HCT116 (cell line): ENCODE measurements around the gene ZNF316. TPM values are rescaled to one million over a fixed set of nuclear protein-coding genes. Genes with fewer than 3 reads are reported as not detected.

Experiments
- ATAC-seq: fragments of 200-7000 bp; cut with Tn5 transposase; 2 replicates; pipeline ENCODE4 v1.9.1; 2020; ENCODE audit warnings: mild to moderate bottlenecking, moderate library complexity
- BruUV-seq: library from RNA; stranded (reverse); fragments of 400-500 nt; replicated peaks from 2 replicates; lab custom pipeline; 2021; lab: Mats Ljungman, UMichigan
- CTCF ChIA-PET: fragments of 300-600 bp; sonication (Branson Sonifier 250); formaldehyde crosslinking; loops from one replicate; lab custom pipeline; 2021; ENCODE audit warnings: antibody characterized with exemption; lab: Charles Lee
- POLR2A ChIA-PET: fragments of 300-600, 350-600 bp; sonication (Branson Sonifier 250); formaldehyde crosslinking; loops from one replicate; lab custom pipeline; 2021; ENCODE audit warnings: antibody characterized with exemption; lab: Charles Lee
- RAD21 ChIA-PET, 2 experiments: fragments of 300-600 bp; sonication (Branson Sonifier 250); formaldehyde crosslinking; loops; one replicate each; lab custom pipeline; 2023; ENCODE audit warnings: low total read pairs in 2 of 2; ENCODE audit not compliant: uncharacterized antibody in 2 of 2, unreplicated experiment in 2 of 2, low non-redundant PET in 1 of 2; lab: Charles Lee
- DNase-seq: peaks from one replicate; pipeline ENCODE4 v3.0.0-alpha.2; 2010; ENCODE audit warnings: low read depth, low spot score
- H2AFZ ChIP-seq: fragments of 200-600 bp; shearing (Covaris generic), sonication (generic); 2 replicates; pipeline ENCODE4 v1.6.1; 2017; ENCODE audit warnings: low read depth, mixed run types, mixed read lengths, antibody characterized with exemption, low read length; ENCODE audit not compliant: poor library complexity, severe bottlenecking
- H3K27ac ChIP-seq: 2 replicates; pipeline ENCODE4 v1.5.1; 2012; ENCODE audit warnings: low read depth, low read length
- H3K27me3 ChIP-seq: fragments of 200-600 bp; sonication (generic); 2 replicates; pipeline ENCODE4 v1.6.1; 2016; ENCODE audit warnings: mixed run types, low read length, mixed read lengths; ENCODE audit not compliant: insufficient read depth
- H3K36me3 ChIP-seq, 2 experiments: fragments of 200-500 bp in 1 of 2; fragments of 200-600 bp in 1 of 2; sonication (Bioruptor generic) in 1 of 2; sonication (generic) in 1 of 2; 2 replicates each; pipeline versions ENCODE4 v1.5.1 to v1.6.1; 2014 to 2016; ENCODE audit warnings: low read length in 2 of 2, inconsistent platforms in 1 of 2, mixed read lengths in 1 of 2, mixed run types in 1 of 2; ENCODE audit not compliant: insufficient read depth in 2 of 2, control insufficient read depth in 1 of 2
- H3K4me1 ChIP-seq, 2 experiments: fragments of 200-600 bp in 1 of 2; sonication (generic) in 1 of 2; 2 replicates each; pipeline versions ENCODE4 v1.5.1 to v1.6.1; 2012 to 2017; ENCODE audit warnings: low read length in 2 of 2, inconsistent platforms in 1 of 2, mild to moderate bottlenecking in 1 of 2, mixed read lengths in 1 of 2, mixed run types in 1 of 2, moderate library complexity in 1 of 2; ENCODE audit not compliant: insufficient read depth in 2 of 2, control insufficient read depth in 1 of 2
- H3K4me2 ChIP-seq: fragments of 200-600 bp; sonication (generic); 2 replicates; pipeline ENCODE4 v1.6.1; 2017; ENCODE audit warnings: mixed run types, low read length, mixed read lengths
- H3K4me3 ChIP-seq, 2 experiments: fragments of 200-600 bp in 1 of 2; sonication (generic) in 1 of 2; replicated peaks in 1 of 2; 2 replicates each; pipeline ENCODE4 v1.5.1; 2011 to 2016; ENCODE audit warnings: low read length in 2 of 2, control low read depth in 1 of 2, low read depth in 1 of 2, mild to moderate bottlenecking in 1 of 2, mixed read lengths in 1 of 2, mixed run types in 1 of 2
- H3K79me2 ChIP-seq: fragments of 200-600 bp; sonication (generic); 2 replicates; pipeline ENCODE4 v1.6.1; 2017; ENCODE audit warnings: mild to moderate bottlenecking, mixed run types, low read length, moderate library complexity, mixed read lengths; ENCODE audit not compliant: insufficient read depth
- H3K9ac ChIP-seq: fragments of 200-600 bp; sonication (generic); 2 replicates; pipeline ENCODE4 v1.6.1; 2016; ENCODE audit warnings: low read length, mixed read lengths
- H3K9me2 ChIP-seq: fragments of 200-600 bp; sonication (generic), shearing (Covaris generic); 2 replicates; pipeline ENCODE4 v1.6.1; 2017; ENCODE audit warnings: mixed run types, mild to moderate bottlenecking, moderate library complexity; ENCODE audit not compliant: insufficient read depth
- H3K9me3 ChIP-seq, 2 experiments: fragments of 200-500 bp in 1 of 2; fragments of 200-600 bp in 1 of 2; sonication (Bioruptor generic) in 1 of 2; sonication (generic) in 1 of 2; 2 replicates each; pipeline ENCODE4 v1.6.1; 2014 to 2017; ENCODE audit warnings: low read length in 2 of 2, mixed read lengths in 2 of 2, inconsistent platforms in 1 of 2, low read depth in 1 of 2, mild to moderate bottlenecking in 1 of 2, mixed run types in 1 of 2, moderate library complexity in 1 of 2; ENCODE audit not compliant: control insufficient read depth in 1 of 2, insufficient read depth in 1 of 2
- H4K20me1 ChIP-seq: fragments of 200-600 bp; sonication (generic), shearing (Covaris generic); 2 replicates; pipeline ENCODE4 v1.6.1; 2017; ENCODE audit warnings: mixed run types, mild to moderate bottlenecking, moderate library complexity; ENCODE audit not compliant: insufficient read depth
- CBX3 ChIP-seq: IDR thresholded peaks from 2 replicates; pipeline ENCODE4 v1.6.1; 2012; ENCODE audit warnings: low read depth
- EZH2 ChIP-seq: fragments of 200-600 bp; sonication (generic); IDR thresholded peaks from 2 replicates; pipeline ENCODE4 v1.6.1; 2017; ENCODE audit warnings: antibody characterized with exemption, mixed run types
- JUND ChIP-seq: IDR thresholded peaks from 2 replicates; pipeline ENCODE4 v1.6.1; 2012
- RAD21 ChIP-seq: IDR thresholded peaks from 2 replicates; pipeline ENCODE4 v1.6.1; 2012; ENCODE audit warnings: low read depth, mild to moderate bottlenecking
- SIN3A ChIP-seq: IDR thresholded peaks from 2 replicates; pipeline ENCODE4 v1.6.1; 2012; ENCODE audit warnings: low read depth
- SP1 ChIP-seq: IDR thresholded peaks from 2 replicates; pipeline ENCODE4 v1.6.1; 2012; ENCODE audit warnings: low read depth
- YY1 ChIP-seq: IDR thresholded peaks from 2 replicates; pipeline ENCODE4 v1.6.1; 2011; ENCODE audit warnings: low read length, low read depth, moderate library complexity, mild to moderate bottlenecking; ENCODE audit not compliant: insufficient replicate concordance; ENCODE audit errors: extremely low read depth
- ZNF274 ChIP-seq: fragments of 200-500 bp; sonication (Bioruptor generic); IDR thresholded peaks from 2 replicates; pipeline ENCODE4 v1.6.1; 2014; ENCODE audit warnings: mild to moderate bottlenecking, low read depth, low read length, inconsistent platforms
- intact Hi-C: fragments of 100-400 bp; cut with micrococcal nuclease; formaldehyde crosslinking; loops from 2 replicates; pipeline ENCODE4 v1.10.0; 2022
- total RNA-seq: library from RNA; stranded (reverse); gene quantifications from one replicate; pipeline ENCODE4 v1.2.1, GENCODE V29; 2021; ENCODE audit not compliant: unreplicated experiment
- TF ChIP-seq, protein P1 (sequence below), 3 experiments: fragments of 200-600 bp in 1 of 3; sonication (generic) in 1 of 3; IDR thresholded peaks in 2 of 3; conservative IDR thresholded peaks in 1 of 3; 2 replicates each; pipeline ENCODE4 v1.5.1; 2012 to 2017; ENCODE audit warnings: low read depth in 2 of 3, low read length in 2 of 3, antibody characterized with exemption in 1 of 3, borderline replicate concordance in 1 of 3, control low read depth in 1 of 3, mild to moderate bottlenecking in 1 of 3, mixed read lengths in 1 of 3, mixed run types in 1 of 3, moderate library complexity in 1 of 3; ENCODE audit not compliant: insufficient read depth in 1 of 3
- TF ChIP-seq, protein P2 (sequence below): IDR thresholded peaks from 2 replicates; pipeline ENCODE4 v1.6.1; 2012

The ZNF316 gene
- total RNA-seq, 1 experiment from 2014 or later = 25.0 TPM

DNA sequence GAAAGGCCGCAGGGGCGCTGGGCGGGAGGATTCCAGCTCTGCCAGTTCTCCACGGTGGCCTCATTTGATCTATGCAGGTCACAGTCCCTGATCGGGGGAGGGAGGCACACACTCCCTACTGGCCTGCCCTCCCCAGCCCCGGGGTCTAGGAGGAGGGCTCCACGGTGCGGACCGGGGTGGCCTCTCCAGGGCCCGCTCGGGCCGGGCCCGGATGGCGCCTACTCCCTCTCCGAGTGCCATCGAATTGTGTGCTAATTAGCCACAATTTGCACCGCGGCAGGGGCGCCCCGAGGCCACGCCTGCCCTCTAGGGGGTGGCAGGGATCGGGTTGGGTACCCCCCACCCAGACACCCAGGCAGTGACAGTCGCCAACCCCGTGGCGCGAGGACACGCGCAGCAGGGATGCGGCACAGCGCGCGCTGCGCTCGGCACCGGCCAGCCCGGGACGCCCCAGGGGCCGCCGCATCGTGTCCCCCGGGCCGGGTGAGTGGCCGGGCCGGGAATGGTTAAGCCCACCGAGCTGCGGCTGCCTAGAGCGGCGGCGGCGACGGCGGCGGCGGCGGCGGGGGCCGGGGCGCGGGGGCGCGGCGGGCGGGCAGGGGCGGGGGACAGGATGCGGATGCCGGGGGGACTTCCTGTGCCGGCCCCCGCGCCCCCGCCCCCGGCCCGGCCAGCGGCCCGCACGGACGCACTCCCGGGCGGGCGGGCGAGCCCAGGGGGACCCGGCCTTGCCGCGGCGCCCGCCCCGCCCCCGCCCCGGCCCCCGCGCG lies 22.0 kb upstream of the ZNF316 start, which contains the start of gene ZNF853:
TSS of gene ZNF853 (plus strand) at position 658 of the 770 bp plus-strand sequence. CDS start 565 bp downstream, outside the sequence.
- Histone ChIP-seq H3K27ac (no peak within 1 kb of the TSS), H3K4me1 (no peaks in the 10 kb centered on the region), H2AFZ (no peak within 1 kb of the TSS), H3K4me2 (no peak within 1 kb of the TSS), H3K9me3 (no peaks in the 10 kb centered on the region), H3K9ac (no peak within 1 kb of the TSS), H3K27me3 (peaks cover 3% of the 10 kb centered on the region; the same call in 1 of the 2 replicates), H4K20me1 (no peaks in the 10 kb centered on the region), H3K36me3 (no peaks in the 10 kb centered on the region), H3K9me2 (no peaks in the 10 kb centered on the region), H3K79me2 (no peaks in the 10 kb centered on the region), H3K4me3 (no peak within 1 kb of the TSS)
- ChIA-PET POLR2A (no interaction called here), CTCF (no interaction called here), RAD21 (no interaction called here)
- DNase-seq = no peak
- intact Hi-C loops = no loop called here
- TF ChIP-seq CBX3 (no peak), SP1 (no peak), SIN3A (no peak), RAD21 (no peak), YY1 (no peak), JUND (no peak), ZNF274 (no peak), EZH2 (no peak)
- TF ChIP-seq, protein P1, sequence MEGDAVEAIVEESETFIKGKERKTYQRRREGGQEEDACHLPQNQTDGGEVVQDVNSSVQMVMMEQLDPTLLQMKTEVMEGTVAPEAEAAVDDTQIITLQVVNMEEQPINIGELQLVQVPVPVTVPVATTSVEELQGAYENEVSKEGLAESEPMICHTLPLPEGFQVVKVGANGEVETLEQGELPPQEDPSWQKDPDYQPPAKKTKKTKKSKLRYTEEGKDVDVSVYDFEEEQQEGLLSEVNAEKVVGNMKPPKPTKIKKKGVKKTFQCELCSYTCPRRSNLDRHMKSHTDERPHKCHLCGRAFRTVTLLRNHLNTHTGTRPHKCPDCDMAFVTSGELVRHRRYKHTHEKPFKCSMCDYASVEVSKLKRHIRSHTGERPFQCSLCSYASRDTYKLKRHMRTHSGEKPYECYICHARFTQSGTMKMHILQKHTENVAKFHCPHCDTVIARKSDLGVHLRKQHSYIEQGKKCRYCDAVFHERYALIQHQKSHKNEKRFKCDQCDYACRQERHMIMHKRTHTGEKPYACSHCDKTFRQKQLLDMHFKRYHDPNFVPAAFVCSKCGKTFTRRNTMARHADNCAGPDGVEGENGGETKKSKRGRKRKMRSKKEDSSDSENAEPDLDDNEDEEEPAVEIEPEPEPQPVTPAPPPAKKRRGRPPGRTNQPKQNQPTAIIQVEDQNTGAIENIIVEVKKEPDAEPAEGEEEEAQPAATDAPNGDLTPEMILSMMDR (IDR thresholded peaks at IDR 0.05 in 2 of 3, conservative IDR thresholded peaks at IDR 0.05 in 1 of 3; ENCODE audit: borderline replicate concordance in 1 of 3, insufficient read depth in 1 of 3, low read depth in 2 of 3, low read length in 2 of 3) = no peak
- TF ChIP-seq, protein P2, sequence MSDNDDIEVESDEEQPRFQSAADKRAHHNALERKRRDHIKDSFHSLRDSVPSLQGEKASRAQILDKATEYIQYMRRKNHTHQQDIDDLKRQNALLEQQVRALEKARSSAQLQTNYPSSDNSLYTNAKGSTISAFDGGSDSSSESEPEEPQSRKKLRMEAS = no peak
- BruUV-seq = no TSS peak
- ATAC-seq = no peak
